HUES48 (cell line): ENCODE measurements around the gene CXCR3.
"Not testable (repeated sequence)": the region's sequence is repeated elsewhere in the genome, so short reads cannot be mapped to it uniquely, and the experiment has no call there.

Experiments used
- H3K27ac ChIP-seq: one replicate; pipeline ENCODE4 v1.7.0; 2013; ENCODE audit warnings: low read depth, low read length, inconsistent platforms
- H3K27me3 ChIP-seq: 2 replicates; pipeline ENCODE4 v1.6.1; 2013; ENCODE audit warnings: mild to moderate bottlenecking, low read length; ENCODE audit not compliant: control insufficient read depth, insufficient read depth
- H3K36me3 ChIP-seq: 2 replicates; pipeline ENCODE4 v1.6.1; 2013; ENCODE audit warnings: low read length; ENCODE audit not compliant: control insufficient read depth, insufficient read depth
- H3K4me1 ChIP-seq: 2 replicates; pipeline ENCODE4 v1.6.1; 2013; ENCODE audit warnings: mild to moderate bottlenecking, low read length; ENCODE audit not compliant: control insufficient read depth, insufficient read depth
- H3K4me3 ChIP-seq: 2 replicates; pipeline ENCODE4 v1.5.1; 2013; ENCODE audit warnings: mild to moderate bottlenecking, low read depth, low read length
- H3K9ac ChIP-seq: 2 replicates; pipeline ENCODE4 v1.6.1; 2013; ENCODE audit warnings: mild to moderate bottlenecking, low read depth, low read length, moderate library complexity
- H3K9me3 ChIP-seq: 2 replicates; pipeline ENCODE4 v1.6.1; 2013; ENCODE audit warnings: low read length; ENCODE audit not compliant: control insufficient read depth, insufficient read depth

The CXCR3 gene

DNA sequence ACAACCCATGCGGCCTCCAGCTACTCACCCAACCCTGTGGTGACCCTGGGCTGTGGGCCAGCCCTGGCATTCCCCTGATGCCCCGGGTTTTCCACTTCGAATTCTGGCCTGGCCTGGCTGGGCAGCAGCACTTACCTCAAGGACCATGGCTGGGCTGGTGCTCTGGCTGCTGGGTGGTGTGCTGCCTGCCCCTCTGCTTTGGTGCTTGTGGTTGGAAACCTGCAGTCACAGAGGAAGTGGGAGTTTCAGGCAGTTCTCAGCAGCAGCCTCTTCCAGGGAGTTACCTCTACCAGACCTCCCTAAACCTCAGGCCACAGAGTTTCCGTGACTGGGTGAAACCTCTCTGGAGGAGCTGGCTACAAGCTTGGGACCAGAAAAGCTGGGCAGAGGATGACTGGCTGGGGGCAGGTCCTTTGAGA lies at the start of gene CXCR3:
TSS of gene CXCR3 (minus strand) at position 209 of the 419 bp plus-strand sequence. CDS start at position 147, 62 bp downstream.
- Histone ChIP-seq H3K4me1 (no peaks in the 10 kb centered on the region), H3K9me3 (peaks cover 40% of the 10 kb centered on the region), H3K27ac (no peak within 1 kb of the TSS), H3K27me3 (no peaks in the 10 kb centered on the region), H3K4me3 (no peak within 1 kb of the TSS), H3K36me3 (0 out of 2 replicates have a peak, but pooled peaks cover 4% of the 10 kb centered on the region), H3K9ac (no peak within 1 kb of the TSS)

DNA sequence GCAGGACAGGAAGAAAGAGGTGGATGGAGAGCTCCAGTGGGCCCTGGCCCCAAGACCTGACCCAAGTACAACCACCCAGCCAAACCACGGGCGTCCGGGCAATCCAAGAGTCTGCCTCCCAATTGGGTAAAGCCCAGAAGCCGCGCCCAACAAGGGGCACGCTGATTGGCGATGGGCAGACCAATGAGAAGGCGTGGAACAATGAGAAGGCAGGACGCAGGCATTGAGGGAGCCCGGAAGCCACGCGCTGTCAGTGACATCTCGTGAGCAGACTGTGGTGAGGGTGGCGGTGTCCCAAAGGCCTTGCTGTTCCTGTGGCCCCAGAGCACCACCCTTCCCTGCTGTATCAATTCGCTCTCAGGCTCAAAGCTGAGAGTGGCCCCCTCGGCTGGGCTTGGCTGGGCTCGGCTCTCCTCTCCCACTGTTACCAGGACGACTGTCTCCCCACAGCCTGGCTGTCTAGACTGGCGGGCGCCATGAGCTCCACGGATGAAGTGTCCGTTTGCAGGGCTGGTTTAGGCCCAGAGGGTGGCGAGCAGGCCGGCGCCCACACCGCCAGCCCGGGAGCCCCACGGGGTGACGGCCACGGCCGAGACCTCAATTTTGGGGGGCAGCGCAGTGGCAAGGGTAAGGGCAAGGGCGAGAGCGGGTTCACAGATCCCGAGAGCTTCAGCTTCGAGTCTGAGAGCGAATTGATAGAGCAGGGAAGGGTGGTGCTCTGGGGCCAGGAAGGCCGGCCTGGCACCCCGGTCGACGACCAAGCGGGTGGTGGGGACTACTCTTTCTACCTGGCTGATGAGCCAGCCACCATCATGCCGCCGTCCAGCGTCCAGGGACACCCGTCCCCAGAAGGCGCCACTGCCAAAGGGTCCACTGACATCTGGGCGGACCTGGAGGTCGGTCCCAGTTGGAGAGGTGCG lies 49.3 kb upstream of the CXCR3 start, which contains the start of gene LOC101059915:
TSS of gene LOC101059915 (plus strand) at position 219 of the 920 bp plus-strand sequence.
- peaks cover 17% of the 10 kb centered on the region; the same call in 1 of the 2 replicates for H3K9me3 ChIP-seq

DNA sequence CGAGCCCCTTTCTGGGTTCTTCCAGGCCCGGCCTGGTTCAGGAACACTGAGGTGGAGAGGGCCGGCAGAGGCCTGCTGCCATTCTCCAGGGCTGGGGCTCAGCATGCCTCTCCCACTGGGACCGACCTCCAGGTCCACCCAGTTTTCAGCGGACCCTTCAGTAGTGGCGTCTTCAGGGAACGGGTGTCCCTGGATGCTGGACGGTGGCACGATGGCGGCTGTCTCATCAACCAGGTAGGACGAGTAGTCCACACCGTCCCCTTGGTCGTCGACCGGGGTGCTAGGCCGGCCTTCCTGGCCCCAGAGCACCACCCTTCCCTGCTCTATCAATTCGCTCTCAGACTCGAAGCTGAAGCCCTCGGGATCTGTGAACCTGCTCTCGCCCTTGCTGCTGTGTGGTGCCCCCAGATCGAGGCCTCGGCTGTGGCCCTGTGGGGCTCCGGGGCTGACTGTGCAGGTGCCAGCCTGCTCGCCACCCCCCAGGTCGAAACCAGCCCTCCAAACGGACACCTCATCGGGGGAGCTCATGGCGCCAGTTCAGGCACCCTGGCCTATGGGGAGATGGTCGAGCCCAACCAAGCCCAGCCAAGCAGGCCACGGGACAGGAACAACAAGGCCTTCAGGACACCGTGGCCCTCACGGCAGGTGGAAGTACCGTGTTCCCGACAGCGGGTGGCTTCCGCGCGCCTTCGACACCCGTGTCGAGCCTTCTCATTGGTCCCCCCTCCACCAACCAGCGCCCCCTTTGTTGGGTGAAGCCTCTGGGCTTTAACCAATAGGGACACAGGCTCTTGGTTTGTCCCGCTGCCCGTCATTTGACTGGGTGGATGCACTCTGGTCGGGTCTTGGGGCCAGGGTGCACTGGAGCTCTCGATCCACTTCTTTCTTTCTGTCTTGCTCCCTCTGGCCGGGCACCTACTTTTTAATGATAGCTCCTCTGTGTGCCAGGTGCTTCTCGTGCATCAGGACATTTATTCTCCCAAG lies 48.2 kb upstream of the CXCR3 start:
- Histone ChIP-seq H3K4me3 (no peak overlapping the region), H3K4me1 (no peaks in the 10 kb centered on the region), H3K36me3 (no peaks in the 10 kb centered on the region)

More for the DNA sequence above, 49.3 kb upstream of the CXCR3 start, which contains the start of gene LOC101059915:
- no peak within 1 kb of the TSS for H3K27ac ChIP-seq
- H3K4me1 ChIP-seq, result no peaks in the 10 kb centered on the region
- no peak within 1 kb of the TSS for H3K4me3 ChIP-seq
- H3K36me3 ChIP-seq, result no peaks in the 10 kb centered on the region
- H3K27me3 ChIP-seq, result no peaks in the 10 kb centered on the region
- no peak within 1 kb of the TSS for H3K9ac ChIP-seq

DNA sequence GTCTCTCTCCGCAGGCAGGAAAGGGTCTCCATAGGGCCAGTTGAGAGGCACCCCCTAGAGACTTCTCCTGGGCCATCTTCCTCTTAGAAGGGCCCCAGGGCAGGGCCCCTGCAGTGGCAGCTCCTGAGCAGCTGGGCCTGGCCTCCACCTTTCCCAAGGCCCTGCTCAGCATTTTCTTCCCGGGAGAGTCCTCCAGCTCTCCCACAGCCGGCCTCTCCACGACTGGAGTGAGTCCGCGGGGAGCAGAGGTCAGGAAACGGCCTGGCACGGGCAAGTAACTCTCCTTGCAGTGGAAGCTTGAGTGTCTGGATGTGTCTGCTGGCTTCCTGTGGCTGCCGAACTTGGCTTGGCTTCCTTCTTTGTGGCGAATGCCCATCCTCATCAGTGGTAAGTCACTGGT lies 47.4 kb upstream of the CXCR3 start:
- no peak overlapping the region for H3K9ac ChIP-seq
- H3K9me3 ChIP-seq, result peaks cover 28% of the 10 kb centered on the region
- H3K4me1 ChIP-seq, result no peaks in the 10 kb centered on the region
- no peaks in the 10 kb centered on the region for H3K27me3 ChIP-seq
- H3K27ac ChIP-seq, result no peak overlapping the region
- H3K4me3 ChIP-seq, result no peak overlapping the region
- no peaks in the 10 kb centered on the region for H3K36me3 ChIP-seq

More for the DNA sequence above, 48.2 kb upstream of the CXCR3 start:
- no peak overlapping the region for H3K27ac ChIP-seq
- H3K9me3 ChIP-seq, result peaks cover 25% of the 10 kb centered on the region
- no peak overlapping the region for H3K9ac ChIP-seq
- H3K27me3 ChIP-seq, result no peaks in the 10 kb centered on the region

DNA sequence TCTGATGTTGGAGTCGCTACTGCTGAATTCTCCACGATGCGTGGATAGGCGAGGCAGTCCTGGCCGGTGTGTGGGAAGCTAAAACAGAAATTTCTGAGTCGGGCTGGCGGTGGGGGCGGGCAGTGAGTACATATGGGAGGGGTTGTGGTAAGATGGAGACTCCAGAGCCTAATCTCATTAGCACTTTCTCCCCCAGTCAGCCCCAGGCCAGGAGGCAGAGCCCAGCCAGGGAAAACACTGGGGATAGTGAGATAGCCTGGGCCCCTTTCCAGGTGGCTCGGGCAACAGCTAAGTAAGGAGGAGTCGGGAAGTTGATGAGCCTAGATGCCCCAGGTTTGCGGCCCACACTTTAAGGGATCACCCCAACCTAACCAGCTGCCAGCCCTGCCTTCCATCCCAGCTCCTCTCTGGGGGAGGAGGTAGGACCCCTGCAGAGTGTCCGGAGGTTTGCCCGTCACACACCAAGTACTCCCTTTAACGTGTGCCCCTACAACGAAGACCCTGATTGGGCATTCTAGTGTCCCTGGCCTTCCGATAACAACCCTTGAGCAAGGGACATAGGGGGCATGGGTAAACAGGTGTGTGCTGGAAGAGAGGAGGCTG lies 46.7 kb upstream of the CXCR3 start:
- Histone ChIP-seq H3K9ac (no peak overlapping the region), H3K27me3 (no peaks in the 10 kb centered on the region), H3K9me3 (peaks cover 28% of the 10 kb centered on the region), H3K4me3 (no peak overlapping the region), H3K4me1 (no peaks in the 10 kb centered on the region), H3K36me3 (no peaks in the 10 kb centered on the region), H3K27ac (no peak overlapping the region)

DNA sequence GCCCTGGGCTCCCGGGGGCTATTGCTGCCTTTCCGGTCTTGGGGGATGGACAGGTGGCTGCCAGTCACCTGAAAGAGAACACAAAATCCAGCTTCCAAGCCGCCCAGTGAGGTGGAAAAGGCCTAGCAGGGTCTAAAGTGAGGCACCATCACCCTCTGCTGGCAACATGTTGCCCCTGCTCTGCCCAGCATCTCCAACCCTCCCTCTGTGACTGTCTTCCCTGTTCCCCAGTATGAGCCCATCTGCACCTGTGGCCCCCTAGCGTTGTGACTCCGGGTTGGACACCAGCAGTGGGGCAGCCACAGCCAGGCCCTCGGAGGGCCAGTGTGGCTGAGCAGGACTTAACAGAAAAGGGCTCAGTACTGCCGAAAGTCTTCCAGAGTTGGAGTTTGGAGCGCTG lies 45.9 kb upstream of the CXCR3 start:
- H3K9ac ChIP-seq, H3K27me3 ChIP-seq, H3K4me3 ChIP-seq, H3K27ac ChIP-seq, H3K4me1 ChIP-seq, H3K36me3 ChIP-seq: not testable (repeated sequence)
- H3K9me3 ChIP-seq, result peaks cover 28% of the 10 kb centered on the region

DNA sequence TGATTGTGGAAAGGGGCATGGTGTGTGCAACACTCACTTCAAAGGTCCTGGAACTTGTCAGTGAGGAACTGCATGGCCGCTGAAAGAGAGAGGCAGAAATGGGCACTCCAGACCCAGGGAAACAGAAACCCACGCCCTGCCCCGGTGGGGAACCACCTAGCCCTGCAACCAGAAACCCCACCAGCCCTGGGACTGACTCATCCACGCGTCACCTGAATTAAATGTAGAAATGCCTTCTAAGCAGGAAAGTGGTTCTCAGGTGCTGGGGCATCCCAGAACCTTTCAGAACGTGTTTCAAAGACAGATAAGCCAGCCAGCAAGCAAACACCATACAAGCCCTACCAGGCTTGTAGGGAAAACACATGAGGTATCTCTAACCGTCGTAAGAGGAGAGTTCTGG lies 44.9 kb upstream of the CXCR3 start:
- not testable (repeated sequence) for H3K27me3 ChIP-seq, H3K9ac ChIP-seq

DNA sequence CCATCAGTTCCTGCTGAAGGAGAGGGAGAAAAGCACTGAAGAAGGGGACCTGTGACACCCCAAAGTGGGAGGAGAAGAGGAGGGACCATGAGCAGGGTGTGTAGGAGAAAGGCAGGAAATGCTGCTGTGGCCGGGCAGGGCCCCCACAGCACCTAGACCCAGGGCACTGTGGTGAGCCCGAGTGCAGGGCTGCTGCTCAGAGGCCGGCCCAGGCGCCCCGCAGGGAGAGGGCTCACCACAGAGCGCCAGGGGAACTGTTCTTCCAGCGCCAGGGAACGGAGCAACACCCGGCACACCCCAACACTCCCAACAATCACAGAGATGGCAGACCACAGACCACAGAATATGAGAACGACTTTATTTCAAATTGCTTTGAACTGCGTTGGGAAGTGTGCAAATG lies 44.3 kb upstream of the CXCR3 start:
- not testable (repeated sequence) for H3K4me1 ChIP-seq, H3K27me3 ChIP-seq, H3K36me3 ChIP-seq, H3K9ac ChIP-seq, H3K4me3 ChIP-seq, H3K27ac ChIP-seq
- peaks cover 28% of the 10 kb centered on the region for H3K9me3 ChIP-seq

More for the DNA sequence above, 44.9 kb upstream of the CXCR3 start:
- H3K36me3 ChIP-seq, H3K4me1 ChIP-seq, H3K27ac ChIP-seq, H3K4me3 ChIP-seq: not testable (repeated sequence)
- H3K9me3 ChIP-seq, result peaks cover 28% of the 10 kb centered on the region

DNA sequence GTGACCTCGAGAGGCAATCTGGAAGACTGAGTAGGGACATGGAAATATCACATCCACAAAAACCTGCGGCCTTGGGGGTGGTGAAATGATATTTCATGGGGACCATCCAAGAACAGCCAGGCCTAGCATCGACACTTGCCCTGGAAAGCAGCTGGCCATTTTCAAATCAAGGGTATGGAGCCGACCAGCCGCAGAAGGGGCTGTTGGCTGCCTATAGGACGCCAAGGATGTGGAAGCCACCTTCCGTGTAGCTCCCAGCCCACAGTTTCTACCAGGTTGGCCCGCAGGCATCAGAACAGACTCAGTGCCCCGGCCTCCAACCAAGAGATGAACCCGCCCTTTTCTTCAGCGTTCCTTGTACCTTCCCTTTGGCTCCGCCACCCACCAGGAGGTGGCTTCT lies 43.6 kb upstream of the CXCR3 start:
- Histone ChIP-seq H3K9me3 (peaks cover 27% of the 10 kb centered on the region), H3K9ac (no peak overlapping the region), H3K4me3 (no peak overlapping the region), H3K27me3 (no peaks in the 10 kb centered on the region), H3K36me3 (no peaks in the 10 kb centered on the region), H3K27ac (no peak overlapping the region), H3K4me1 (no peaks in the 10 kb centered on the region)

DNA sequence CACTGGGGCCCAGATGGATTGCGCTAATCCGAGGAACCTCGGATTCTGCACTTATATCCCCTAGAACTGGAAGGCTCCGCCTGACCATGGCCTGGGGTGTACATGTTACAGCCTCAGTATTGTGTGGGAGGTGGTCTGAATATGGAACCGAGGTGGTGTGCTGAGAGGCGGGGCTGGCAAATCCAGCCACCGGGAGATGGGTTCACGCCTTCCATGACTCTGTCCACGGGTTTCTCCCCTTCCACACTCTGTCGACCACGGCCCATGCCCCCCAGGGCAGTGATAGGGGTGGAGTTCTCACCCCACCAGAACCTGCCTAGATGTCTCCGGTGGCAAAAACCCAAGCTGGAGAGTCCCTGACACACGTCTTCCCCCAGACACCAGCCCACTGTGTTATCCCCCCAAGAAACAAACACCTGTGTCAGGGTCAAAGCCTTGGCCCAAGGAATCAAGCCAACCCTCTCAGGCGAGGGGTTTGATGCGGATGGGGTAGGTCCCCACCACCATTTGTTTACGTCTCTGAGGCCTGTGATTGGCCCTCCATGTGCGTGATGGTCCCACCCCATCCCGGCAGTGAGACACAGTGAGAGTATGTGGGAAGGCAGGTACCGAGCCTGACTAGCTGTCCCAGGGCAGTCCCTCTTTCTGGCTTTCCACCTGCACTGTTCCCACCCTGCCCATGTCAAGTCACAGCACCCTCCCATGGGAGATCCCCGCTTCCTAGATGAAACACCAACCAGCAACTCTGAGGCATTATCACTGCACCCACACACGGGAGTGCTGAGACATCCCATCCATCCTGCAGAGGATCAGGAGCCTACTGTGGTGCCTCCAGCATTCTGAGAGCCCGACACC lies 42.5 kb upstream of the CXCR3 start:
- Histone ChIP-seq H3K4me1 (no peaks in the 10 kb centered on the region), H3K9ac (no peak overlapping the region), H3K27me3 (no peaks in the 10 kb centered on the region), H3K27ac (no peak overlapping the region), H3K4me3 (no peak overlapping the region), H3K36me3 (no peaks in the 10 kb centered on the region), H3K9me3 (peaks cover 22% of the 10 kb centered on the region)
